Peyer's patch (tissue), 4 donors: ENCODE results near the gene STYX.

Experiments used
- CTCF ChIP-seq, 6 experiments: fragments of 450-650 bp in 4 of 6; fragments of 200-600 bp in 2 of 6; sonication (generic) in 1 of 6; IDR thresholded peaks; one replicate each; pipeline ENCODE4 v1.5.1; 2017 to 2019; ENCODE audit warnings: antibody characterized with exemption in 6 of 6, mild to moderate bottlenecking in 3 of 6, moderate library complexity in 1 of 6
- POLR2A ChIP-seq, 2 donors: fragments of 450-650 bp; IDR thresholded peaks; one replicate each; pipeline ENCODE4 v1.5.1; 2017; ENCODE audit warnings: antibody characterized with exemption in 2 of 2, mild to moderate bottlenecking in 2 of 2, moderate library complexity in 2 of 2

DNA sequence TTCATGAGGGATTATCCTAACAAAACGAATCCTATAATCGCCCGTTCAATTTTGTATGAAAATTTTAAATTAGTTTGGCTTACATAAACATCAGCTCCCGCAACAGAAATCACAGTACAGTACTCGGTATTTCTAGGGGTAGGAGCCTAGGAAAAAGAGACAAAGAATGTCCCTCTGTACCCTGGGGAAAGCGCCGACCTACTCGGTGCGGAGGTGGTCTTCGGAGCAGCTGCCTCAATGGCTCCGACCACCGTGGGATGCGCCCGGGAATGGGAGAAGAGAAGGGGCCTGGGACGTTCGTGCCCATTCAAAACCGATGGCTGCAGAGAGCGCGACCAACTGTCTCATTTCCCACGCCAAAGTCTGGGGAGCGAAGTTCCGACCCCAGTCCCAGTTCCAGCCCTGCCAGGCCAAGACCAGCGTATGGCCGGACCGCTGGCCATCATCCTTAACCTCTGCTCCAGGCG, 60.8 kb downstream of the STYX start:
- TF ChIP-seq CTCF (IDR thresholded peaks at IDR 0.05) (no peak), POLR2A (IDR thresholded peaks at IDR 0.05) (no peak)
